ENCODE data around the gene PSMG1. TPM values are rescaled to one million over a fixed set of nuclear protein-coding genes. Genes with fewer than 3 reads are reported as not detected.

The PSMG1 gene
- total and polyA plus RNA-seq, 9 of the 15 experiments (the other 6 are each of a cell fraction or from before 2014, with no cell fraction given), result 54.5 to 427 (median 328) TPM

DNA sequence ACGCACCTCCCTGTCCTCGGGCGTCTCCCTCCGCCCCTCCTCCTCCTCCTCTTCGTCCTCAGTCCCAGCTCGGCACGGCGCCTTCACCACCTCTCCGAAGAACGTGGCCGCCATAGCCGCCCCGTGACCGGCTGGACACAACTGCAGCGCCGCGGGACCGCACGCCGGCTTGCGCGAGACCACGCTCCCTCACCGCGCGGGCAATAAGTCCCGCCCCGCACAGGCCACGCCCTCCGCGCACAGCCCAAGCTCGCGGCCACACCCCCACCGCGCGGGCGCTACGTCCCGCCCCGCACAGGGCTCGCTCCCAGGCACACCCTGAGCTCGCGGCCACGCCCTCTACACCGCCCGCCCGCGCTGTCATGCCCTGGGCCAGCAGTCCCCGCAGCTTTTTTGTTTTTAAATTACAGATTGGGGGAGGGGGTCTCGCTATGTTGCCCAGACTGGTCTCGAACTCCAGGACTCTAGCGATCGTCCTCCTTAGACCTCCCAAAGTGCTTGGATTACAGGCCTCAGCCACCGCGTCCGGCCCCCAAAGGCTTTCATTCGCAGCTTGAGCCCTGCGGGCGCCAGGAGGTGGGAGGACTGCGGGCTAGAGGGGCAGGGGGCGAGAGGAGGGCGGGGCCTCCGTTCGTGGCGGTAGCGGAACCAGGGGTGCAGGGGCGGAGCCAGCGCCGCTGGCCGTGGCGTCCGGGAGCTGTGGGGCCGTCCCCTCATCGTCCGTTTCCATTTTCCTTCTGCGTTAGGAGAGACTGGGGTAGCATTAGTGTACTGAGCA, at the start of gene PSMG1 (continued):
- no peak for TF ChIP-seq SMC3 (conservative IDR thresholded peaks at IDR 0.05; ENCODE audit: insufficient read depth, low read depth, low read length)
- no peak; the same call in 1 of the 2 replicates for TF ChIP-seq ZNF24 (IDR thresholded peaks at IDR 0.05)
- no peak for TF ChIP-seq MED1 (CRISPR knock-in tag; IDR thresholded peaks at IDR 0.05; ENCODE audit: borderline replicate concordance)
- TF ChIP-seq, protein P1, sequence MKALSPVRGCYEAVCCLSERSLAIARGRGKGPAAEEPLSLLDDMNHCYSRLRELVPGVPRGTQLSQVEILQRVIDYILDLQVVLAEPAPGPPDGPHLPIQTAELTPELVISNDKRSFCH (CRISPR knock-in tag; IDR thresholded peaks at IDR 0.05), result no peak
- TF ChIP-seq, protein P1 (tag; IDR thresholded peaks at IDR 0.05), result peak; percentile 93; the same call in 1 of the 2 replicates
- TF ChIP-seq TBL1XR1 (IDR thresholded peaks at IDR 0.05; ENCODE audit: low read length in 2 of 2), result peak in 1 of 2 experiments; percentile 54; a peak in 2 of 4 replicates
- peak; percentile 69 for TF ChIP-seq MEIS2 (IDR thresholded peaks at IDR 0.05; ENCODE audit: partially characterized antibody)
- TF ChIP-seq, protein P2, sequence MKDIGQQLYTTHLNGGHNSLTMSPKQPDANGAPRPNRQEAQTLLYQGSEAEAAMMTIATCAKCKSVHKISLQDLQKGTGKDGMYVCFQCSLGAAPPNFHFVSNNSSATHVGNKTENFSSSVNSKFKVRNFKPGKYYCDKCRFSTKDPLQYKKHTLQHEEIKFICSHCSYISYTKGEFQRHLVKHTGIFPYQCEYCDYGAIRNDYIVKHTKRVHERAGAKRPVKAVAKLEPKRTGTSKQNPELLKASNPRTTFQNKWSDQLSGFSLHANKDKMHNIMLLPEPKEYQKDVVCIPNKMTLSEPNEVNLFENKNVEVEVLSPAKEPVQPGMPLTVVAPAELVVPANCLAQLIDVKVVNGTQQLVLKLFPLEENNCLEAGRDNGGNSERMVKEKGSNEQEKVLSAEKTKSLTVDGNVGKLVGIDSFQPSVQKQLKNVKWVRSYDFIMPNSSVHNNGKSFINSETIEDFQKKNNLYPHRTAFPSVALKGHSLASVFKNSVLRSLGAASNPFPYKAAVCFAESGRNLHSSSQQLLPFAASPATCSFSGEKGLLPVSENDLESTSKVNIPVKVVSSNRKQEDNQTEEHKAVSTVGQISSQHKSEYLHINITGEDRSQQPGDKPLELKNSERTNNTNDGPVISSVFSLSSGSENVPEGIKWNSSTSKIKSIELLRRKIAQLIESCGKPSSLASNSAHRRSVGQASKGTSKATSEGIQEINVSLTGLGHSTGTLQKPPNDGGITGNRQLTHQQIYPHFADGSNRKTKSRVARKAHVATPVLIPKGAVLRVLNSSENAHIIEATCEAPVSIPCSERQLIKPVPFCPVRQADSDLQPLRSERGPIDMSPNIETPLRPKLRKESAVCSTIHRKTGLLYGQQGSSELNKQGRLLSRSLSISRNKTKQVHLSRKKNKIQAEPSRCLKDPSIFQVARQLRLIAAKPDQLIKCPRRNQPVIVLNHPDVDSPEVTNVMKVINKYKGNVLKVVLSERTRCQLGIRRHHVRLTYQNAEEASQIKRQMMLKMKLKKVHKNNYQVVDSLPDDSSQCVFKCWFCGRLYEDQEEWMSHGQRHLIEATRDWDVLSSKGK (CRISPR knock-in tag; IDR thresholded peaks at IDR 0.05), result no peak
- 0 out of 2 replicates have a peak, but pooled peaks have one; percentile 6 for TF ChIP-seq ELF4 (CRISPR knock-in tag; IDR thresholded peaks at IDR 0.05)
- TF ChIP-seq, protein P3, sequence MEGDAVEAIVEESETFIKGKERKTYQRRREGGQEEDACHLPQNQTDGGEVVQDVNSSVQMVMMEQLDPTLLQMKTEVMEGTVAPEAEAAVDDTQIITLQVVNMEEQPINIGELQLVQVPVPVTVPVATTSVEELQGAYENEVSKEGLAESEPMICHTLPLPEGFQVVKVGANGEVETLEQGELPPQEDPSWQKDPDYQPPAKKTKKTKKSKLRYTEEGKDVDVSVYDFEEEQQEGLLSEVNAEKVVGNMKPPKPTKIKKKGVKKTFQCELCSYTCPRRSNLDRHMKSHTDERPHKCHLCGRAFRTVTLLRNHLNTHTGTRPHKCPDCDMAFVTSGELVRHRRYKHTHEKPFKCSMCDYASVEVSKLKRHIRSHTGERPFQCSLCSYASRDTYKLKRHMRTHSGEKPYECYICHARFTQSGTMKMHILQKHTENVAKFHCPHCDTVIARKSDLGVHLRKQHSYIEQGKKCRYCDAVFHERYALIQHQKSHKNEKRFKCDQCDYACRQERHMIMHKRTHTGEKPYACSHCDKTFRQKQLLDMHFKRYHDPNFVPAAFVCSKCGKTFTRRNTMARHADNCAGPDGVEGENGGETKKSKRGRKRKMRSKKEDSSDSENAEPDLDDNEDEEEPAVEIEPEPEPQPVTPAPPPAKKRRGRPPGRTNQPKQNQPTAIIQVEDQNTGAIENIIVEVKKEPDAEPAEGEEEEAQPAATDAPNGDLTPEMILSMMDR (IDR thresholded peaks at IDR 0.05 in 2 of 3, conservative IDR thresholded peaks at IDR 0.05 in 1 of 3; ENCODE audit: insufficient read depth in 2 of 3, low read depth in 1 of 3, low read length in 3 of 3), result no peak
- TF ChIP-seq CBX1 (IDR thresholded peaks at IDR 0.05; ENCODE audit: low read depth), result peak; percentile 23
- TF ChIP-seq, protein P4, sequence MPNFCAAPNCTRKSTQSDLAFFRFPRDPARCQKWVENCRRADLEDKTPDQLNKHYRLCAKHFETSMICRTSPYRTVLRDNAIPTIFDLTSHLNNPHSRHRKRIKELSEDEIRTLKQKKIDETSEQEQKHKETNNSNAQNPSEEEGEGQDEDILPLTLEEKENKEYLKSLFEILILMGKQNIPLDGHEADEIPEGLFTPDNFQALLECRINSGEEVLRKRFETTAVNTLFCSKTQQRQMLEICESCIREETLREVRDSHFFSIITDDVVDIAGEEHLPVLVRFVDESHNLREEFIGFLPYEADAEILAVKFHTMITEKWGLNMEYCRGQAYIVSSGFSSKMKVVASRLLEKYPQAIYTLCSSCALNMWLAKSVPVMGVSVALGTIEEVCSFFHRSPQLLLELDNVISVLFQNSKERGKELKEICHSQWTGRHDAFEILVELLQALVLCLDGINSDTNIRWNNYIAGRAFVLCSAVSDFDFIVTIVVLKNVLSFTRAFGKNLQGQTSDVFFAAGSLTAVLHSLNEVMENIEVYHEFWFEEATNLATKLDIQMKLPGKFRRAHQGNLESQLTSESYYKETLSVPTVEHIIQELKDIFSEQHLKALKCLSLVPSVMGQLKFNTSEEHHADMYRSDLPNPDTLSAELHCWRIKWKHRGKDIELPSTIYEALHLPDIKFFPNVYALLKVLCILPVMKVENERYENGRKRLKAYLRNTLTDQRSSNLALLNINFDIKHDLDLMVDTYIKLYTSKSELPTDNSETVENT (CRISPR knock-in tag; IDR thresholded peaks at IDR 0.05), result peak; percentile 95
- TF ChIP-seq, protein P5, sequence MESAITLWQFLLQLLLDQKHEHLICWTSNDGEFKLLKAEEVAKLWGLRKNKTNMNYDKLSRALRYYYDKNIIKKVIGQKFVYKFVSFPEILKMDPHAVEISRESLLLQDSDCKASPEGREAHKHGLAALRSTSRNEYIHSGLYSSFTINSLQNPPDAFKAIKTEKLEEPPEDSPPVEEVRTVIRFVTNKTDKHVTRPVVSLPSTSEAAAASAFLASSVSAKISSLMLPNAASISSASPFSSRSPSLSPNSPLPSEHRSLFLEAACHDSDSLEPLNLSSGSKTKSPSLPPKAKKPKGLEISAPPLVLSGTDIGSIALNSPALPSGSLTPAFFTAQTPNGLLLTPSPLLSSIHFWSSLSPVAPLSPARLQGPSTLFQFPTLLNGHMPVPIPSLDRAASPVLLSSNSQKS (CRISPR knock-in tag; IDR thresholded peaks at IDR 0.05), result no peak
- no peak for TF ChIP-seq ZNF217 (CRISPR knock-in tag; IDR thresholded peaks at IDR 0.05)
- peak in 1 of 2 experiments; percentile 53; a peak in 1 of 4 replicates for TF ChIP-seq FOXA3 (CRISPR knock-in tag; conservative IDR thresholded peaks at IDR 0.05 in 1 of 2, IDR thresholded peaks at IDR 0.05 in 1 of 2)
- peak; percentile 99 for TF ChIP-seq POLR2AphosphoS2 (IDR thresholded peaks at IDR 0.05; ENCODE audit: low read length)
